Testis (tissue), 2 donors: ENCODE data around the gene CD200.
A peak's percentile ranks its signal among the peaks of the same experiment; 100 is the strongest.

ENCODE experiments used
- CTCF ChIP-seq, 3 experiments: fragments of 450-650 bp in 2 of 3; fragments of 200-600 bp in 1 of 3; sonication (generic) in 1 of 3; IDR thresholded peaks; one replicate each; pipeline ENCODE4 v1.5.1; 2016 to 2019; ENCODE audit warnings: antibody characterized with exemption in 3 of 3, mild to moderate bottlenecking in 2 of 3, moderate library complexity in 1 of 3
- POLR2A ChIP-seq: fragments of 450-650 bp; IDR thresholded peaks from one replicate; pipeline ENCODE4 v1.6.1; 2017; ENCODE audit warnings: antibody characterized with exemption, mild to moderate bottlenecking, moderate library complexity

- peak in 2 of 3 experiments; percentile 26 to 35 for TF ChIP-seq CTCF (IDR thresholded peaks at IDR 0.05)
- TF ChIP-seq POLR2A: no peak
Measured at GRCh38 chr3:112304611-112305010, 28.3 kb upstream of the CD200 start.
